Adrenal gland (tissue), 5 donors: Measurements from ENCODE around the gene ZER1.

ENCODE experiments used
- CTCF ChIP-seq, 6 experiments: fragments of 450-650 bp in 4 of 6; fragments of 200-600 bp in 2 of 6; sonication (generic) in 1 of 6; IDR thresholded peaks; 1 replicate in 5 of 6; 2 replicates in 1 of 6; pipeline versions ENCODE4 v1.5.1 to v1.8.0; 2016 to 2021; ENCODE audit warnings: antibody characterized with exemption in 6 of 6, mild to moderate bottlenecking in 2 of 6, moderate library complexity in 1 of 6
- POLR2A ChIP-seq, 2 donors: fragments of 450-650 bp; IDR thresholded peaks; one replicate each; pipeline ENCODE4 v1.6.1; 2017; ENCODE audit warnings: antibody characterized with exemption in 2 of 2, mild to moderate bottlenecking in 2 of 2, moderate library complexity in 1 of 2
- donor health status: DM: no; HTN: no; CAD: no.

DNA sequence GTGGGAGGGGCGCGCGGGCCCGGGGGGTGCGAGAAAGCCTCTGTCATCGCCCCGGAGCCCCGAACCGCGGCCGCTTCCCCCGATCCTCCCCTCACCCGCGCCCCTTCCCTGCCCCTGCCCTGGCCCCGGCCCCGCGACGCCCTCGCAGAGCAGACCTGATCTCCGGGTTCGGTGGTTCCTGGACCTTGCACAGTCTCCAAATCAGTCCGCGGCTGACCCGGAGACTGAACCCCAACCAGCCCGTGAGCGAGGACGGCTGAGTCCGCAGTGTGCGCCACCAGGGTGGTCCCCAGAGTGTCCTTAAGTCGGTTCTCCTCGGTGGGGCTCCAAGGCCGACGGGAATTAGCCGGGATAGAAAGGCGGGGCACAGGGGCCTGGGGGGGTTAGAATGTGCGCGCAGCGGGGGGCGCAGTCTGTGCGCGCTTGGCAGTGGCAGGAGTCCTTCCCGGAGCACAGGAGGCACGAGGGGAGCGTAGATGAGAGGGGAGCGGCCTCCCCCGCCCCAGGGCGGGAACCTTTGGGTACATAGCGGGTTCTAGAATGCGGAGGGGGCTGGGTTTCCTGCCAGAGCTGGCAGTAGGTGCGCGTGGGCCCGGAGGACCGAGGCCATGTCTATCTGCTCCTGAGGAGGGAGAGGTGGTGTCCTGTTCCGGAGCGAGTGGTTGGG, 68.6 kb downstream of the ZER1 start:
- TF ChIP-seq CTCF (IDR thresholded peaks at IDR 0.05) (no peak), POLR2A (IDR thresholded peaks at IDR 0.05) (no peak)
